AG04449 (cell line): ENCODE data around the gene MUC22.
"Not testable (repeated sequence)": the region's sequence is repeated elsewhere in the genome, so short reads cannot be mapped to it uniquely, and the experiment has no call there.

Experiments
- CTCF ChIA-PET: fragments of 350-600 bp; formaldehyde crosslinking; extraction: SDS; loops from one replicate; lab custom pipeline; 2021; ENCODE audit warnings: antibody characterized with exemption; lab: Yijun Ruan, JAX
- POLR2A ChIA-PET: fragments of 400-600, 350-600 bp; formaldehyde crosslinking; extraction: SDS; loops from one replicate; lab custom pipeline; 2020; ENCODE audit warnings: antibody characterized with exemption, inconsistent platforms; lab: Yijun Ruan, JAX
- DNase-seq: peaks from one replicate; pipeline ENCODE4 v3.0.0-alpha.2; 2010; ENCODE audit warnings: low read depth, low spot score
- H3K4me3 ChIP-seq: 2 replicates; pipeline ENCODE4 v1.5.1; 2011; ENCODE audit warnings: low read depth, mild to moderate bottlenecking, control low read depth, low read length
- CTCF ChIP-seq: IDR thresholded peaks from one replicate; pipeline ENCODE4 v1.5.1; 2011; ENCODE audit warnings: mild to moderate bottlenecking, moderate library complexity, low read length, control low read depth, inconsistent platforms; ENCODE audit not compliant: insufficient read depth; ENCODE audit errors: missing control alignments

Gene MUC22

GRCh38 chr6:31063906-31064435 lies 53.7 kb downstream of the MUC22 start:
- POLR2A ChIA-PET: no interaction called here
- H3K4me3 ChIP-seq: no peak overlapping the region
- TF ChIP-seq CTCF: no peak
- DNase-seq: no peak
- CTCF ChIA-PET: interaction anchor here (0.8 to 38.8 kb wide), 3 partner anchors 14 to 154 kb away, joined by 3 to 1346 read pairs (median 4); partner anchors contain the start of genes GTF2H4 and VARS2

DNA sequence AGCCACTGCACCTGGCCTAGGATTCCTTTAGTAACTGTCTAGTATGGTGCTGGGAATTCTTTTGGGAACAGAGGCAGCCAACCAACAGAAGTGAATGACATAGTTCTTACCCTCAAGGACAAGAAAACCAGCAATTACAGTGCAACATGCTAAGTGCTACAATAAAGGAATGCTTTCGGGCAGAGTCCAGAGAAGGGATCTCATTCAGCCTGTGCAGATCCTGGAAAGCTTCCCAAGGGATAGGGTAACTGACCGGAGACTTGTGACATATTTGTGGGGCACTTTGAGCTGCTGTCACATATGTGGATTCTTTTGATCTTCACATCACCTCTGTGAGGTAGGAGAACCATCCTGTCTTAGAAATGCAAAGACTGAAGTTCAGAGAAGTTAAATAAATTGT lies 55.3 kb downstream of the MUC22 start:
- no peak for DNase-seq
- no peak for TF ChIP-seq CTCF
- no peak overlapping the region for H3K4me3 ChIP-seq
- ChIA-PET CTCF (interaction anchor here (1.7 to 38.8 kb wide), 2 partner anchors 14 to 156 kb away, joined by 4 to 1346 read pairs; partner anchors contain the start of genes GTF2H4 and VARS2), POLR2A (no interaction called here)

GRCh38 chr6:31067028-31067427 lies 56.8 kb downstream of the MUC22 start:
- POLR2A ChIA-PET, H3K4me3 ChIP-seq, DNase-seq: not testable (repeated sequence)
- CTCF ChIA-PET: interaction anchor here (4.1 to 38.8 kb wide), 3 partner anchors 13 to 157 kb away, joined by 48 to 1346 read pairs (median 101); partner anchors contain the start of genes GTF2H4 and VARS2

DNA sequence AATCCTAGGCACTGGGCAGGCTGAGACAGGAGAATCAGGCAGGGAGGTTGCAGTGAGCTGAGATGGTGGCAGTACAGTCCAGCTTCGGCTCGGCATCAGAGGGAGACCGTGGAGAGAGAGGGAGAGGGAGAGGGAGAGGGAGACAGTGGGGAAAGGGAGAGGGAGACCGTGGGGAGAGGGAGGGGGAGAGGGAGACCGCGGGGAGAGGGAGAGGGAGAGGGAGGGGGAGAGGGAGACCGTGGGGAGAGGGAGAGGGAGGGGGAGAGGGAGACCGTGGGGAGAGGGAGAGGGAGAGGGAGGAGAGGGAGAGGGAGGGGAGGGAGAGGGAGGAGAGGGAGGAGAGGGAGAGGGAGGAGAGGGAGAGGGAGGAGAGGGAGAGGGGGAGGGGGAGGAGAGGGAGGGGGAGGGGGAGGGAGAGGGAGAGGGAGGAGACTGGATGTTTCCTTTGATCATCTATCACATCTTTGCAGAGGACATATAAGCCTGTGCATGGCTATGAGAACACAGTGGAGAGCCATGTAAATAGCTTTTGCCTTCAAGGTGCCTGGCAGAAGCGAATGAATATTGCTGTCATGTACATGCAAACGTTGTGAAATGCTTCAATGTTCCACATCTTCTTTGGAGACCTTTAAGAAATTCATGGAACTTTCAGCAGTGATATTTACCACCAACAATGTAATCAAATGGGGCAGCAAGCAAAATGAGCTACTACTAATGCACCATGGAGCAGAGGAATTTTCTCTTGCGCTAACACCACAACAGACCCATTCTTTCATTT lies 57.8 kb downstream of the MUC22 start:
- DNase-seq, POLR2A ChIA-PET, H3K4me3 ChIP-seq: not testable (repeated sequence)
- CTCF ChIA-PET: interaction anchor here (0.6 to 38.8 kb wide), 31 partner anchors 7 to 1188 kb away, joined by 3 to 1346 read pairs (median 14); partner anchors contain the start of genes DDR1, GTF2H4, MUCL3 and SFTA2

GRCh38 chr6:31068669-31069340 lies 58.5 kb downstream of the MUC22 start:
- no peak for DNase-seq
- ChIA-PET POLR2A (no interaction called here), CTCF (interaction anchor here (0.6 to 38.8 kb wide), 42 partner anchors 8 to 1187 kb away, joined by 3 to 1346 read pairs (median 8); partner anchors contain the start of genes DDR1, GTF2H4, MUCL3 and PSORS1C1)
- H3K4me3 ChIP-seq: no peak overlapping the region
- TF ChIP-seq CTCF: peak; percentile 93

GRCh38 chr6:31070711-31071197 lies 60.5 kb downstream of the MUC22 start:
- CTCF ChIA-PET: interaction anchor here (0.7 to 38.8 kb wide), 42 partner anchors 9 to 529 kb away, joined by 3 to 1346 read pairs (median 8); partner anchors contain the start of genes DDR1, DHX16, GTF2H4 and MUC21
- no peak for DNase-seq
- POLR2A ChIA-PET: interaction anchor here (0.6 kb wide), 1 partner anchor 157 kb away, joined by 4 read pairs; the partner anchor contains the start of gene VARS2
- H3K4me3 ChIP-seq: no peak overlapping the region
- TF ChIP-seq CTCF: peak; percentile 86
